Fibroblast of skin of right quadriceps (primary cell): Measurements from ENCODE around the gene BMX.

ENCODE experiments used
- DNase-seq: peaks from one replicate; pipeline ENCODE4 v3.0.0-alpha.2; 2013

The BMX gene

DNA sequence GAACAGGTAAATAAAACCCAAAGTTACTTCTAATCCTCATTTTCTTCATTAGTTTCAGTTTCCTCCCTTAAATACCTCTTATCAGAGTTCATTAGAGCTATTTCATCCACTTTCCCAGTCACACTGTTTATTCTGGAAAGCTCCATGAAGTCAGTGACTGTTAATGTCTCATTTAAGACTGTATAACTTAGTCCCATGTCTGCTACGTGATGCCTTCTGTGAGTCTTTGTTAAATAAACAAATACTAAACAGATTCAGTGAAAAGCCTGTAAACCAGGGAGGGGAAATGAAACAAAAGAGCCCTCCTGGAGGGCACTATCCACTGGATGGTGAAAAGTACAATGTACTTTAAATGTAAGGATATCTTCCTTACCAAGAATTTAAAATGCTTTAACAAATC lies 75.4 kb downstream of the BMX start:
- DNase-seq, result no peak

DNA sequence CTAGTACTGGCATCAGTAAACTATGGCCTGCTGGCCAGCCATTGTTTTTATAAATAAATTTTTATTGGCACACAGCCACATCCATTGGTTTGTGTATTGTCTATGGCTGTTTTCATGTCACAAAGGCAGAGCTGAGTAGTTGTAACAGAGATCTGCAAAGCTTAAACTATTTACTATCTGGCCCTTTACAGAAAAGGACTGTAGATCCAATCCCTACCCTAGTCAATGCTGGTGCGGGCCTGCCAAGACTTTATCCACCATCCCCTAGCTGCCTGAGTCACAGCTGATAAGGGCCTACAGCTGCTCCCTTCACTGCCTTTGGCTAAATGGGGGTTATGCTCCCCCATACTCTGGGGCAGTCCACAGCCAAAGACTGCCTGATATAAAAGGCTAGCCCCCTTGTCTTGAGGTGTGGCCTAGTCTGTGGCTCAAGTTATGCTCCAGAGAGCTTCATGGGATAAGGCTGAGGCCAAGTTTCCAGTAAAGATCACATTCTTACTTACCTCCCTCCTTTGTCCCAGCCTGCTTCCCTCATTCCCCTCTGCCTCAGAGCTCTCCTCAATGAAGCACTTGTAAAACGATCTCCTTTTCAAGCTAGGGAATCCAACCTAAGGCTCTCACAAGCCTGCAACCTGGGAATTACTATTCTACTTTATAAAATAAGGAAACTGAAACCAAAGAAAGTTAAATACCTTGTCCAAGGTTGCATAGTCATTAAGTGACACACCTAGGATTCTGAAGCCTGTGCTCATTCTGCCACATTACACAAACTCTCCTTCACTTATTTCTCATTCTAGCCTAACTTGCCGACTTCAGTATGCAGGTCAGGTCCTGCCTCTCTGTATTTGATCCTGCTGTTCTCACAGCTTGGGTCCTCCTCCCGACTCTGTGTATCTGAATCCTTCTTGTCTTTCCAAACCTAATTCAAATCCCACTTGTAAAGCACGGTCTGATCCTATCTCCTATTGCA lies 79.5 kb downstream of the BMX start:
- no peak for DNase-seq

DNA sequence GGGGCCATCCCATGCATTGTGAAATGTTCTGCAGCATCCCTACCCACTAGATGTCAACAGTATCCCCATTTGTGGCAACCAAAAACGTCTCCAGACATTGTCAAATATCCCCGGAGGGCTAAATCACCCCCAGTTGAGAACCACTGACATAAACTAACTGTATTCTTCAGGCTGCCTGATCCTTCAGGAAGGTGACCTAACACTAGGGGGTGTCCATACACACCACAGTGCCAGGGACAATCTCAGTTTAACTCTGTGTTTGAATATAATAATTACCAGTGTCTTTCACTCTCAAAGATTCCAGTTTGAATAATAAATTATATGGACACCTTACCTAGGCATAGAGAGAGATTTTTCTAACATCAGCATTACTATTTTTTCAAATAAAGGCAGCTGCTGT lies 93.8 kb downstream of the BMX start:
- DNase-seq, result no peak

DNA sequence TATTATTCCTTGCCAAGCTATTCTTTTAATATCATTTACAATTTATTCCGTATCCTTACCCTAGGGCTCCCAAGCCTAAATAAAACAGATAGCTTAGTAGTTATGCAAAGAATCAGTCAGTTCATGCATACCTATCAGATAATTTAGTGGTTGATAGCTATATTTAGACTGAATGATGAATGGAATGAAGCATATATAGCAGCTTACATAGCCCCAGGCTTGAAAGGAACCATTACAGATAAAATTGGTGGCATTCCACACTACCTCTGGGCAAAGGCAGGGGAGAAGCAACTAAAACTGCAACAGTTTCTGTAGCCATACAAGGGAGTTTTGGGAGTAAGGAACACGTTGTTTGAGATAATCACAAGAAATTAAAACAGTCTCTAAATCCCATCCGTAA lies 97.4 kb downstream of the BMX start:
- no peak for DNase-seq

DNA sequence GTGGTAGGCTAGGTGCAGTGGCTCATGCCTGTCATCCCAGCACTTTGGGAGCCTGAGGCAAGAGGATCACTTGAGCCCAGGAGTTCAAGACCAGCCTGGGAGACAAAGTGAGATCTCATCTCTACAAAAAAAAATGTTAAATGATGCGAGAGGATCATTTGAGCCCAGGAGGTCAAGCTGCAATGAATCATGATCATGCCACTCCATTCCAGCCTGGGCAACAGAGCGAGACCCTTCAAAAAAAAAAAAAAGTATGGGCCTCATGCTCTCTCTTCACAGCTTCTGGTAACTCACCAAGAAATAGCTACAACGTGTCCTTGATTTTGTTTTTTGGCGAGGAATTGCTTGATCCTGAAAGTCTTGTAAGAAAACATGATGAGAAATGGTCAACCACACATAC lies 98.9 kb downstream of the BMX start:
- DNase-seq, result no peak

DNA sequence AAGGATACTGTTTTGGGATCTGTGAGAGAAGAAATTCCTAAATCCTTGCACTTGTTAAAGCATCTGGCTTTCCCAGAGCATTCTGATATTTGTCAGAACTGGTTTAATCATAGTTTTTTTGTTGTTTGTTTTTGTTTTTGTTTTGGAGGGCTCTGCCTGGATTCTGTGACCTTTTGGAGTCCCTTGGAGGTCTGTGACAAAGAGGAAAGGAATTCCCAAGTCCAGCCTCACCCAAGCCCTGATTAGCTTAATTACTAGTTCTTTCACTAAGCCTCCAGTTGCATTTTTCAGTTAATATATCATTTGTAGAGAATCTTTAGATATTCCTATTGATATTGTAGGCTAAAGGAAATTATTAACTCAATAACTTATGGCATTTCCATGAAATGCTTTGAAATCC lies 99.4 kb downstream of the BMX start:
- no peak for DNase-seq

DNA sequence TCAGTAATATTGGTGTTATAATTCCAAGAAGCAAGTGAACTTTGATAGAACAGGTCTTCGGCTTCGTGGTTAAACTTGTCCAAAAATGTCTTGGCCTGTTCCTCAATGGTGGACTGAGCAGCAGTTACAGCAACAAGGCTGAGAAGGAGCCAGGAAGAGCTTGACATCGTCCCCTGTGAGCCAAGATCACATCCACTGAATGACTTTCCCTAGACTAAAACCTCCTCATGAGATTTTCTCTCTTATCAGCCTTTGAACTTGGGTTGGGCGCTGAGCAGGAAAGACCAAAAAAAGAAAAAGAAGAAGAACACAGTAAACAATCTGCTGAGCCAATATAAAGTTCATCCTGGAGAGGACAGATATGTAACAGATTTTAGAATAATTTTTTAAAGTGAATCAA lies 100.1 kb downstream of the BMX start, which contains the start of gene ACE2:
ACE2 (minus strand) TSS at position 216 of the 400 bp plus-strand sequence; CDS start at position 167, 49 bp downstream.
- DNase-seq, result no peak

DNA sequence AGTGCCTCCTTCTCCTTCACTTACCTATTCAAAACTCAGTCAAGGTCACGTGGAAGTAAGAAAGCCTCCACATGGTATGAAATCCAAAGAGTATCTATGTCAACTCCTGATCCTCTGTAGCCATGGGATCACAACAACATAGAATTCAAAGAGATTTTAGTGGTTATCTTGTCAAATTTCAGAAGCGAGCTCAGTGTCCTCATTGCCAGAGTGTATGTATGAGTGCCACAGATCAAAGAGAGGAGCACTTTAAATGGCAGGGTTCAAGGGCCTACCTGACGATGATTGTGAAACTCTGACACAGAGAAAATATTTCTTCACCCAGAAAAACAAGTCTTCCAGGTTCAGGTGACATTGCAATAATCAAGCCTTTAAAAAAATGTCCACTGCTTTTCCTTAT lies 101.3 kb downstream of the BMX start:
- DNase-seq, result no peak

DNA sequence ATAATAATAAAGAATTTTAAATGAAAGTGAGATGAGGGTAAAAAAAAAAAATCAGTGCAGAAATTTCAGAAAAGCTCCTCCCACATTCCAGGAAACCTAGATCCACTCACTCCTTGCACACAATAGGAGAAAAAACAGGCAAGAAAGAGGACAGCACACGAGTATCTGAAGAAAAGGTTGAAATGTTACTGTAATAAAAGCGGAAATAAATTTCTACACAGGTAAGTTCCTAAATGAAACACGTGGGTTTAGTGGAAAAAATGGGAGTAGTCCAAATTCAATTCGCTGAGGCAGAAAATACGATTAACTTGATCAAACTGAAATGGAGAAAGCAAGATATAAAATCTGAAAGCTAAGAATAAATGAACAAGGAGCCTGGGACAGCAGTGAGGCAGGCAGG lies 102.2 kb downstream of the BMX start:
- no peak for DNase-seq

DNA sequence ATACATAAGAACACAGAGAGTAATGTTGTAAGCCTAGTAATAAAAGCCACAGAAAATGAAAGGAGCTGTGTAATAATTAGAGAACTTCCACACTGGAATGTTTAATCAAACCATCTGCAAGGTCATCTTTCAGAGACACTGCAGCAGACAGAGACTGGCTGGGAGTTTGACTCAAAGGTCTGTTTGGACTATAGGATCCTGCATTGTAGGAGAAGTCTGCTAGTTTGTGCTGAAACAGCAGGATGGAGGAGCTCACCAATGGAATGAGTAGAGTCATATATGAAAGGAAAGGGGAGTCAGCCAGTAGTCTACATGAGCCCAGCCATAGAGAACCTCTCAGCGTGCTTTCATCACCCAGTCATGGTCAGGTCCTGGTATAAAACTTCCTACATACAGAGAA lies 104.6 kb downstream of the BMX start:
- DNase-seq, result no peak
